Measurements from ENCODE around the gene DIO1.
A peak's percentile ranks its signal among the peaks of the same experiment; 100 is the strongest.

DIO1 gene

GRCh38 chr1:53943490-53944043 is 49.6 kb downstream of the DIO1 start:
- DNase-seq = no peak

DNA sequence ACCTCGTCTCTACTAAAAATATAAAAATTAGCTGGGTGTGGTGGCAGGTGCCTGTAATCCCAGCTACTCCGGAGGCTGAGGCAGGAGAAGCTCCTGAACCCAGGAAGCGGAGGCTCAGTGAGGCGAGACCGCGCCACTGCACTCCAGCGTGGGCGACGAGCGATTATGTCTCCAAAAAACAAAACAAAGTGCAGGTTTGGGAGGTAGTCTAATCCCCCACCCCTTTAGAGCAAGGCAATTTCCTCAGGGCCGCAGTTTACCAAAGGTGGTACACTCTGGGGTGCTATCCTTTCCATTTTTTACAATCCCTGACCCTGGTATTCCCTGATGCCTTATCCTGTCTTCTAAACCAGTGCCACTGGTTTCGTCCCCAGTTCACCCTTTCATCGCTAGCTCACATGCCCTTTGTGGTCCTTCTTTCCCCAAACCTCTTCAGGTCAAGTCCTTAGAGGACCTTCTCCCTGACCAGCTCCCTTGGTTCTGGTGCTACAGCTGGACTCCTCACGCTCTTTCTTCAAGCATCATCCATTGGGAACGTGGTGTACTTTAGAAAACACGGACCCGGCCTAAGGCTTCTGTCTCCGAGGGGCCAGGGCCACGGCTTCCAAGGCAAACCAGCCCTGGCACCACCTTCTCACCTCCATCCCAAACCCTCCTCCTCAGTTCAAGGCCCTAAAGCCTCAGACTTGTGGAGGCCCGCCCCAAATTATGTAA is 50.6 kb downstream of the DIO1 start:
- DNase-seq = no peak

GRCh38 chr1:53945183-53945432 is 51.1 kb downstream of the DIO1 start:
- no peak for DNase-seq

DNA sequence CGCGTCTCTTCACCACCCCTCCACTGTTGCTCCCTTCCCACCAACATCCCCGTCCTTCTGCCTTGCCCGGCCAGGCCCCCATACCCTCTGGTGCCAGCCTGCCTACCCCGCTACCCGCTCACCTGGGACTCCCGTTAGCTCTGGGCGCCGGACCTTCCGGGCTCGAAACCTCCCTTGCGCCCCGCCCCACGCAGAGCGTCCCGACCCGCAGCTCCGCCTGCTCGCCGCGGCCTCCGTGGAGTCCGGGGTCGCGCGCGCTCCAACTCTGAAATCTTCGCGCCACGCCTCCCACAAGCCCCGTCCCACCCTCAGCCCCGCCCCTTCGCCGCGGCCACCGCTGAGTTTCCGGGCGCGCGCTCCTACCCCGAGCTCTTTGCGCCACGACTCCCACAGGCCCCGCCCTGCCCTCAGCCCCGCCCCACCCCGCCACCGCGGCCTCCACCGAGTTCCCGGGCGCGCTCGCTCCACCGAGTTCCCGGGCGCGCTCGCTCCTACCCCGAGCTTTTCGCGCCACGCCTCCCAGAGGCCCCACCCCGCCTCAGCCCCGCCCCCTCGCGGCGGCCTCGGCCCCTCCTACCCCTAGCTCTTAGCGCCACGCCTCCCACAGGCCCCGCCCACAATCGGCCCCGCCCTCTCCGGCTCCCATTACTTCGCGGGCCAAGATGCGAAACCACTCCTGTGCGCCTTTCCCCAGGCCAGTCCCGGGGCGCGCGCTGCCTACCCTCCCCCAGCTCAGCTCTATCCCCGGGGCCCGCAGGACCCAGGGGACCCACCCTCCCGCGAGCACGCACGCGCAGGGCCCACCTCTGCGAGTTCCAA is 51.7 kb downstream of the DIO1 start, which contains the start of gene IFT25:
IFT25 (minus strand) TSS at position 267 of the 819 bp plus-strand sequence. CDS start 5,617 bp downstream, outside the sequence.
- DNase-seq = peak; percentile 96

- DNase-seq = no peak
Measured at GRCh38 chr1:53946252-53947171, 52.5 kb downstream of the DIO1 start, which contains the start of gene LRRC42. Gene LRRC42 (plus strand): TSS chr1:53946350. CDS start chr1:53952000, 5,650 bp downstream.

- no peak for DNase-seq
Measured at GRCh38 chr1:53947172-53947907, 53.4 kb downstream of the DIO1 start.

DNA sequence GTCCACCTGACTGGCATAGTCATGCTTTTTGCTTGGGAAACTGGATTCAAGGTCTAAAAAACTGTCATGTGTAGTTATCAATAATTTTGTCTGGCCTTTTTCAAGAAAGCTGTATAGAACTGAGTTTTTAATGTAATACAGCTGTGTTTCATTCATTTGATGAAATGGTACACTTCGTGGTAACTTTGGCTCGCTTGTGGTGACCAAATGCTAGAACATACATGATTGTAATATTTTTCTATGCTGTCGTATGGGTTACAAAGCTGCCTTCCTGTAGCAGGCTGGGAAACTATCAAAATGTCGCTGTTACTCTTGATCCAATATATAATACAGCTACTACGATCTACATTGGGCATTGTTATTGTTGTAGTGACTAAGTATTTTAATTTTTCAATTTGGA is 54.3 kb downstream of the DIO1 start:
- no peak for DNase-seq

DNA sequence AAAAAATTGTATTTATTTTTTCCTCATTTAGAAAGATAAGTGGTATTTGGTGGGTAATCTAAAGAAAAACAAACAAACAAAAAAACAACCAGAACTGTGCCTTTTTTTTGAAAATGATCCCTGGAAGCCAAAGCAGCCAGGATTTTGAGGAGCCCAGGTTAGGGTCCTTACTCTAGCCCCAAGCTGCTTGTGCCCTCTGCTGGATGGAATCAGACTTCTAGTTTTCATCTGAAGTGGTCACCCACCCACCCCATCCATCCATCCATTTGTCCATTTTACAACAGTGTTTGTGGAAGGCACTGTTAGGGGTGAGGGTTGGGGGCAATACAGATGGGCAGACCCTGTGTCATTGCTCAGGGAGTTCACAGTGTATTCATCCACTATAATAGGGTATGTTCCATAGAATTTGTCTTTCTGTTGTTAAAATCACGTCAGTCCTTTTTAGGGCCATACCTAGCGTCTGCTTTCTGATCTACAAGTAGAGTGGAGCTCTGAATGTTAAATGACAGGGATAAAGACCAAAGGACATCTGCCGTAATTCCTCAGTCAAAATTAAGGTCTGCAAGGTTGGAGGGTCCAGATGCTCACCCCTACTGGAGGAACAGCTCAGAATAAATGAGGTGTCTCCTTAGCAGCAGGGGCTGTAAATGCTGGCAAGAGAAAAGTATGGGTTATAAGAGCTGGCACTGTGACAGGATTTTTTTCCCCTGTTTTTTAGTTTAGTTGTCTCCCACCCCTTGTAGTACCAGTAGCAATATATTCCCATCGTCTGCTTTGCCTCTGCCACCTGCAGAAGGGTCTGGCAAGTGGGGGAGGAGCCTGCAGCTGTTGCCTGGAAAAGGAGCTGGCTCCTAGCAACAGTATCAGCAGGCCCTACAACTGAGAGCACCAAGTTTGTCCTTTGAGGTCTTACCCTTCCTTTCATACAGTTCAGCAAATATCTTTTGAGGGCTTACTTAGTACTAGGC is 55.3 kb downstream of the DIO1 start:
- DNase-seq = no peak

- DNase-seq = no peak
Measured at GRCh38 chr1:53951697-53952096, 57.7 kb downstream of the DIO1 start.

DNA sequence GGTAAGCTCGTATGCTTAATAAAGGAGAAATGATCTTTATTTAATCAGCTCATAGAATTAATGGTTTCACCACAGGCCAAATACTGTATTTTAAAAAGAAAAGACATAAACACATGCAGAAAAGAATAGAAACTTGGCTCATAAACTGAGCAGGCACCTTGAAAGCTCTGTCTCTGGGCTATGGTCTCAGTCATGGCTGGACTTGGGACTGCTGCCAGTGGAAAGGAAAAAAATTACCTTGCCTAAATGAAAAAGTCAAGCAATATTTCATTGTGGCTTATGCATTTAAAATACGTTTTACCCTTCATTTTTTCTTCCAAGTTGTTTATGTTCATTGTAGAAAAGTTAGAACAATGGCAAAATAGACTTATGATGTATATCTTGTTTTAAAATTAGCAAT is 60.1 kb downstream of the DIO1 start:
- no peak for DNase-seq

GRCh38 chr1:53956308-53957168 is 62.6 kb downstream of the DIO1 start:
- no peak for DNase-seq

DNA sequence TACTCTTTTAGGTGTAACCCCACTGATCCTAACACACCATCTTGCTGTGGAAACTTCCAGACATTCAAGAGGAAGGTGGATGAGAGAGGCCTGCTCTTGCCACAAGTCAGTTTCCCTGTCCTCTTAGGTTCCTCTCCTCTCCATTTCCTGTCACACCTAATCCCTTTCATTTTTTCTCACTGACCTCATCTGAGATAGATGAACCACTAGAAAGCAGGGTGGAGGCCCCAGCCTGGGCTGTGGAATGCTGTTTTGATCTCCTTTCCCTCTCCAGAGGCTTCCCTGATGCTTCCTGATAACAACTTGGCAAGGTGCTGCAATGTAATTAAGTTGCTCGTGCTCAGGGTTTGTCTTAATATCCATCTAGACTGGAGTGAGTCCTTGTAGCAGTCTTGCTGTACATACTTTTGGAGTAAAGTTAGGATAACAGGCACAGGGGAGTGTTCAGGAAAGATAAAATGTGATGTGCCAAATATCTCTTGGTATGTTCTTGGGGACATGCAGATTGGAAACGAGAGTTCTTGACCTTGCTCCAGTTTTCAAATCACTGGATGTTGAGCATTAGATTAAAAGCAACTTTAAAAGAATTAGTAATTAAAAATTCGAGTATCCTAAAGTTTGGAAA is 63.3 kb downstream of the DIO1 start:
- DNase-seq = no peak

GRCh38 chr1:53959664-53960250 is 65.8 kb downstream of the DIO1 start:
- DNase-seq = no peak

Data from CD4-positive, alpha-beta T cell treated with Interleukin-15 for 1 hour (primary cell).